Measurements from ENCODE around the gene BLZF1.

DNA sequence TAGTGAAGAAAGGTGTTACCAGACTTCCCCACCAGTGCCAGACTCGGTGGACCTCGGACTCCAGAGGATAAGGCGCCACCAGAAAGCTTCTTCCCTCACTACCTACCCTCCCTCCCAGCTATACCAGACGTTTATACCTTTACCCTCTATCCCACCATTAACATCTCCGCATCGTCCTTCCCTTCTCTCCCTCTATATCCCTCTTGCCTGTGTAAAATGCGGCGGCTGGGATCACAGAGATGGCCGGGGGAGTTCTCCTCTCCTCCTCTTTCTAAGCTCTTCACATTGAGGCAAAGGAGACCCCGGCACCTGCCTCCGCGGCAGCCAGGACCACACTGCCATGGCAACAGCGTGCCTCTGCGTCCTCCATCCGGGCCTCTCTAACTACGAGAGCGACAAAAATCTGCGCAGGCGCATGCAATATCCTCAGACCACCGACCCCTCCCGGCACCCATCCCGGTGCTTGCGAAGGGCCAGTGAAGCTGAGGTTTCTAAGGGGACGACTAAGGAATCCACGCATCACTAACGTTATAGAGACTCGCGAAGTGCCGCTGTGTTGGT, 59.2 kb downstream of the BLZF1 start, which contains the start of gene CCDC181:
- TF ChIP-seq, protein P1, sequence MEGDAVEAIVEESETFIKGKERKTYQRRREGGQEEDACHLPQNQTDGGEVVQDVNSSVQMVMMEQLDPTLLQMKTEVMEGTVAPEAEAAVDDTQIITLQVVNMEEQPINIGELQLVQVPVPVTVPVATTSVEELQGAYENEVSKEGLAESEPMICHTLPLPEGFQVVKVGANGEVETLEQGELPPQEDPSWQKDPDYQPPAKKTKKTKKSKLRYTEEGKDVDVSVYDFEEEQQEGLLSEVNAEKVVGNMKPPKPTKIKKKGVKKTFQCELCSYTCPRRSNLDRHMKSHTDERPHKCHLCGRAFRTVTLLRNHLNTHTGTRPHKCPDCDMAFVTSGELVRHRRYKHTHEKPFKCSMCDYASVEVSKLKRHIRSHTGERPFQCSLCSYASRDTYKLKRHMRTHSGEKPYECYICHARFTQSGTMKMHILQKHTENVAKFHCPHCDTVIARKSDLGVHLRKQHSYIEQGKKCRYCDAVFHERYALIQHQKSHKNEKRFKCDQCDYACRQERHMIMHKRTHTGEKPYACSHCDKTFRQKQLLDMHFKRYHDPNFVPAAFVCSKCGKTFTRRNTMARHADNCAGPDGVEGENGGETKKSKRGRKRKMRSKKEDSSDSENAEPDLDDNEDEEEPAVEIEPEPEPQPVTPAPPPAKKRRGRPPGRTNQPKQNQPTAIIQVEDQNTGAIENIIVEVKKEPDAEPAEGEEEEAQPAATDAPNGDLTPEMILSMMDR (conservative IDR thresholded peaks at IDR 0.05; ENCODE audit: low read length) = no peak
- no peak for TF ChIP-seq EZH2phosphoT487 (IDR thresholded peaks at IDR 0.05; ENCODE audit: borderline replicate concordance)
